Measurements from ENCODE around the gene PIGU. TPM values are rescaled to one million over a fixed set of nuclear protein-coding genes. Genes with fewer than 3 reads are reported as not detected.

The PIGU gene
- total and polyA plus RNA-seq, 8 donors: 4.1 to 20.4 (median 7.9) TPM

- no peak for FAIRE-seq
- no peaks in the 10 kb centered on the region for H3K27me3 ChIP-seq
- intact Hi-C loops (cut with DNase I): no loop called here
- no peaks in the 10 kb centered on the region for H3K4me1 ChIP-seq
- no peak for TF ChIP-seq CTCF (IDR thresholded peaks at IDR 0.05)
- 64 to 68% methylated on average over 5 of the region's 5 CpGs for WGBS, 2 donors
- no peaks in the 10 kb centered on the region for H3K9me3 ChIP-seq
- no peak overlapping the region for H3K4me3 ChIP-seq
- no peak for ATAC-seq
- peaks cover 0 to 4% (median 0%) of the 10 kb centered on the region in 3 donors for H3K36me3 ChIP-seq
- H3K27ac ChIP-seq: no peak overlapping the region
- DNase-seq: no peak
Observed at GRCh38 chr20:34712525-34713192, 35.8 kb upstream of the PIGU start.

- peaks cover 0 to 4% (median 0%) of the 10 kb centered on the region in 3 donors for H3K36me3 ChIP-seq
- no peaks in the 10 kb centered on the region for H3K4me1 ChIP-seq
- WGBS, 2 donors: 90 to 92% methylated on average over 3 of the region's 3 CpGs
- no peaks in the 10 kb centered on the region for H3K27me3 ChIP-seq
- no peak overlapping the region for H3K27ac ChIP-seq
- DNase-seq (no peak), FAIRE-seq (no peak), ATAC-seq (no peak)
- no peaks in the 10 kb centered on the region for H3K9me3 ChIP-seq
- H3K4me3 ChIP-seq: no peak overlapping the region
- TF ChIP-seq CTCF (IDR thresholded peaks at IDR 0.05): no peak
- intact Hi-C loops (cut with DNase I): no loop called here
Observed at GRCh38 chr20:34711813-34712430, 35.0 kb upstream of the PIGU start.

DNA sequence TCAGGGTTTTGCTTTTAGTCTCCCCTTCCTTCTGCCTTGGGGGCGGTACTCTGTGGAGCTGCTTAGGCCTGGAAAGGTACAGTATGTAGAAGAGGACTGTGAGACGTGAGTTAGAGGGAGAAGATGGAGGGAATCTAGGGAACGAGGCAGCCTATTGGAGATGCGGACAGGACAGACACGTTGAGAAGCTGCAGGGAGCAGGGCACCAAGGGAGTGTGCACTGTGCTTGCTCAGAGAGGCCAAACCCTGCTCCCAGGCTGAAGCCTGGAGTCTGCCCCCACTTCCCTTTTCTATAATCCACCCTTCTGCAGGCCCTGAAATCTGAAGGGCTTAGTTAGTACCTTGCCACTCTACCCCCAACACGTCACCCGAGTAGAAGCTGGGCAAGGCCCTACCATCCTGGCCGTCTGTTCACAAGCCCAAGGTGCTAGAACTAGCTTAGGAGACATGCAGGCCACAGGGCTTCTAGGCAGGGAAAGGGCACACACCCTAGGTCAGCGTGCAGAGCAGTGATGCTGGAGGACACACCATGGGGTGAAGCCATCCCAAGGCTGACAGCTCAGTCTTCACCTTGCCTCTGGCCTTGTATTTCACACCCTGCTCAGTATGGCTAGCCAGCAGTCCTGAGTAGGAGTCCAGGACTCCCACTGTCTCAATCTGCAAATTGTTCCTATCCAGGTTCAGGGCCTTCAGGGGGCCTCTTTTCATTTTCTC, 34.1 kb upstream of the PIGU start:
- peaks cover 0 to 4% (median 0%) of the 10 kb centered on the region in 3 donors for H3K36me3 ChIP-seq
- no peaks in the 10 kb centered on the region for H3K27me3 ChIP-seq
- H3K27ac ChIP-seq: no peak overlapping the region
- H3K4me1 ChIP-seq: no peaks in the 10 kb centered on the region
- no peak for TF ChIP-seq CTCF (IDR thresholded peaks at IDR 0.05)
- peak in 1 of 6 donors; percentile 30 for DNase-seq
- ATAC-seq: no peak
- no peak for FAIRE-seq
- intact Hi-C loops (cut with DNase I): no loop called here
- no peaks in the 10 kb centered on the region for H3K9me3 ChIP-seq
- WGBS, 2 donors: 91 to 95% methylated on average over 9 of the region's 9 CpGs
- H3K4me3 ChIP-seq: no peak overlapping the region

- Histone ChIP-seq H3K4me3 (peak overlapping the region in 2 of 4 donors; percentile 64 to 79), H3K27ac (no peak overlapping the region), H3K9me3 (no peaks in the 10 kb centered on the region), H3K27me3 (no peaks in the 10 kb centered on the region), H3K36me3 (peaks cover 0 to 4% (median 0%) of the 10 kb centered on the region in 3 donors), H3K4me1 (peaks cover 0 to 3% (median 0%) of the 10 kb centered on the region in 3 donors)
- intact Hi-C loops (cut with DNase I): no loop called here
- TF ChIP-seq CTCF (IDR thresholded peaks at IDR 0.05): no peak
- ATAC-seq (no peak), DNase-seq (no peak), FAIRE-seq (no peak)
Observed at GRCh38 chr20:34710568-34710839, 33.6 kb upstream of the PIGU start.

Data from pancreas (tissue), 10 donors.